ENCODE results near the gene NTMT1.

NTMT1 gene

GRCh38 chr9:129602598-129603415 lies 23.2 kb upstream of the NTMT1 start:
- Histone ChIP-seq H3K9me3 (ENCODE audit: control insufficient read depth, low read length) (no peaks in the 10 kb centered on the region), H3K4me1 (ENCODE audit: control insufficient read depth, insufficient read depth, low read length) (peaks cover 26% of the 10 kb centered on the region), H3K36me3 (ENCODE audit: control insufficient read depth, insufficient read depth, low read length) (no peaks in the 10 kb centered on the region), H3K27me3 (ENCODE audit: control insufficient read depth, insufficient read depth, low read length) (peaks cover 6% of the 10 kb centered on the region), H3K4me3 (ENCODE audit: low read length) (no peak overlapping the region), H3K9ac (ENCODE audit: low read length) (no peak overlapping the region)

- no peaks in the 10 kb centered on the region for H3K36me3 ChIP-seq (ENCODE audit: control insufficient read depth, insufficient read depth, low read length)
- peaks cover 30% of the 10 kb centered on the region for H3K4me1 ChIP-seq (ENCODE audit: control insufficient read depth, insufficient read depth, low read length)
- no peak overlapping the region for H3K4me3 ChIP-seq (ENCODE audit: low read length)
- H3K9me3 ChIP-seq (ENCODE audit: control insufficient read depth, low read length), result no peaks in the 10 kb centered on the region
- no peaks in the 10 kb centered on the region for H3K27me3 ChIP-seq (ENCODE audit: control insufficient read depth, insufficient read depth, low read length)
- H3K9ac ChIP-seq (ENCODE audit: low read length), result no peak overlapping the region
Observed at GRCh38 chr9:129604056-129604765, 21.8 kb upstream of the NTMT1 start.

DNA sequence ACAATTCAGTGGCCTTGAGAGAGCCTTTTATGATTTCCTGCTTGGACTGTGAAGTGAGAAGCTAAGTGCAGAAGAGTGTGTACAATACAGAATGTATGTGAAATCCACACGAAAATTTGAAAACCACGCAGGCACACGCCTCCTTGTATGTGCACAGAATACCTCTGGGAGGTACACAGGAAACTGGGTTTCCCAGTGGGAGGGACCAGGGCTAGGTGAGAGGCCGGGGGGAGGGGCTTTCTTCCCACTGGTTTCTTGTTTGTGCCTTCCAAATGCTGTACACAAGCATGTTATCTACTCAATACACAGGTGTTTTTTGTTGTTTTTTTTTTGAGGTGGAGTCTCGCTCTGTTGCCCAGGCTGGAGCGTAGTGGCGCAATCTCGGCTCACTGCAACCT lies 21.2 kb upstream of the NTMT1 start:
- Histone ChIP-seq H3K27me3 (ENCODE audit: control insufficient read depth, insufficient read depth, low read length) (no peaks in the 10 kb centered on the region), H3K9me3 (ENCODE audit: control insufficient read depth, low read length) (no peaks in the 10 kb centered on the region), H3K4me1 (ENCODE audit: control insufficient read depth, insufficient read depth, low read length) (peaks cover 33% of the 10 kb centered on the region), H3K36me3 (ENCODE audit: control insufficient read depth, insufficient read depth, low read length) (no peaks in the 10 kb centered on the region), H3K9ac (ENCODE audit: low read length) (no peak overlapping the region), H3K4me3 (ENCODE audit: low read length) (no peak overlapping the region)

DNA sequence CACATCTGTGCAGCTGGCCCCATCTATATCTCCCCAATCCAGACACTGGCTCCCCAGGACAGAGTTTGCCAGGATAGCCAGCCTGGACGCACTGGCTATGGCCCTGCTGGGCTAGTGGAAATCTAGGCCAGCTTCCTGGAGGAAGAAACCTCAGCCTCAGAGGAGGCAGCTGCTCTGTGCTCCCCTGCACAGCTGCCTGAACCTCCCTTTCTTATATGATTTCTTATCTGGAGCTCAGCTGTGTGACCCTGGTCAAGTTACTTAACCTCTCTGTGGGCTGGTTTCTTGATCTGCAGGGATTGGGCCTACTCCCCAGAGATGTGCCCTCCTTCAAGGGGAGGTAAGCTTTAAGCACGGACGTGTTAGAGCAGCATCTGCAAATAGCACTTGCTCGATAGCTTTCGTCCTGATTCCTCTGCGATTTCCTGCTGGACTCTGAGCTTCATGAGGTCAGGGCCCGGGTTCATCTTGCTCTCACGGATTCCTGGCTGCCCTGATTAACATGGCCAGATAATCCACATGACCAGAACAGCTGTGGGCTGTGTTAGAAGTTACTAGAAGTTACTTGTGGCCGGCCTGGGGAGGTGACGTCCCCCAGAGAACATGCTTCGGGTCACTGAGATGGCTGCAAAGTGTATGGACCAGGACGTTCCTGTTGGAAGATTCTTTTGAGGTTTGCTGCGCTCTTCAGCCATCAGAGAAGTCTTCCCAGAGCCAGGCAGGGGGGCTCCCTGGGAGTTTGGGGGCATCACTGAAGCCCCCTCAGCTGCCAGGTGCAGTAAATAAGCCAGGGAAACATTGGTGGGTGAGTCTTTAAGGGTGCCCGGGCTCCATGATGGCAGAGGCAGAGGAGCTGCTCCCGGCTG lies 19.6 kb upstream of the NTMT1 start:
- Histone ChIP-seq H3K27me3 (ENCODE audit: control insufficient read depth, insufficient read depth, low read length) (no peaks in the 10 kb centered on the region), H3K4me3 (ENCODE audit: low read length) (no peak overlapping the region), H3K9ac (ENCODE audit: low read length) (peak overlapping the region; percentile 41), H3K36me3 (ENCODE audit: control insufficient read depth, insufficient read depth, low read length) (no peaks in the 10 kb centered on the region), H3K9me3 (ENCODE audit: control insufficient read depth, low read length) (no peaks in the 10 kb centered on the region), H3K4me1 (ENCODE audit: control insufficient read depth, insufficient read depth, low read length) (peaks cover 42% of the 10 kb centered on the region)

DNA sequence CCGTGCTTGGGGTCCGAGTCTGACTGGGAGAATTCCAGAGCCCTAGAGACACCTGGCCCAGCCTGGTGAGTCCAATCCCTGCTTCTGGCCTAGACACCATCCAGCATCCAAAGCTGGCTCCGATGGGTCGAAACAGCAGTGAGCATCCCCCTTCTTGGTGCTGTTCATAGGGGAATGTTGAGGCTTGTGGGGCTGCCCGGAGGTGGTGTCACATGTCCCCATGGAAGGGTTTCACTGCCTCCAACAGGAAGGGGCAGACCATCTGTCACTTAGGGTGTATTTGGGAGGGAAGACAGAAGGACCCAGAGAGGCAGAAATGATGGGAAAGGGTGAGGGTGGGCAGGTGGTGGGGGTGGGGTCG lies 19.0 kb upstream of the NTMT1 start:
- peak overlapping the region; percentile 41 for H3K9ac ChIP-seq (ENCODE audit: low read length)
- no peaks in the 10 kb centered on the region for H3K9me3 ChIP-seq (ENCODE audit: control insufficient read depth, low read length)
- no peaks in the 10 kb centered on the region for H3K36me3 ChIP-seq (ENCODE audit: control insufficient read depth, insufficient read depth, low read length)
- H3K27me3 ChIP-seq (ENCODE audit: control insufficient read depth, insufficient read depth, low read length), result no peaks in the 10 kb centered on the region
- peaks cover 48% of the 10 kb centered on the region for H3K4me1 ChIP-seq (ENCODE audit: control insufficient read depth, insufficient read depth, low read length)
- H3K4me3 ChIP-seq (ENCODE audit: low read length), result no peak overlapping the region

DNA sequence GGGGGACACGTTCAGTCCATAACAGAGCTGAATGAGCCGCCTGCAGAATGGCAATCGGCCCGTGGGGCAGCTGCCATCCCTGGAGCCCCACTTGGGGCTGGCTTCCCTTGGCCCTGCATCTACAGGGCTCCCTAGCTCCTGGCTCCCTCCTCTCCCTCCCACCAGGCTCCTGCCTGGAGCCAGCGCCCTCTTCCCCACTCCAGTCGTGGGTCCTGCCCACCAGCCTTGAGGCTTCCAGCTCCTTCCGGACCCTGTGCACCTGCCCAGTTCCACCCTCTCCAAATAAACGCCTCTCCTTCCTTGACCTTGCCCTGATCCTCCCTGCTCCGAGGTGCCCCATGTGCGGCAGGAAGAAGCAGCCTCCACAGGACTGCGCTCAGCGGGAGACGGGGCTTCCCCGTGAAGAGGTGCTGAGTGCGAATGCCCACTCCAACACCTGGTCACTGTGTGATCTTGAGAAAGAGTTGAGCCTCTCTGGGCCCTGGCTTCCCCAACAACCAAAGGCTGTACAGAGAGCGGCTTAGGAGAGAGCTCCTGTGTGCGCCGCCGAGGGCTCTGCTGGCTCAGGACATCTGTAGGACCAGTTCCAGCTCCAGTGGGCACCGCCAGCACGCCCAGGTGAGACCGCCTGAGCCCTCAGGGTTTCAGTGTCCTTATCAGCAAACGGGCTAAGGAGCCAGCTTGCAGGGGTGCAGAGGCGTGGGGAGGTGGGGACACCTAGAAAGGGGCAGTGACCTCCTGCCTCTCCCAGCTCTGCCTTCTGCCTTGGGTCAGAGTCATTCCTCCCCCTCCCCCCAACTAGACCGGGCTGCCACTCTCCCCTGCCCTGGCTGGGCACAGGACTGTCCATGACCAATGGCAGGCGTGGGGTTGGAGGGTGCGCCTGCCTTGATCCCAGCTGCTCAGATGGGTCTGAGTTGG lies 17.1 kb upstream of the NTMT1 start:
- Histone ChIP-seq H3K4me3 (ENCODE audit: low read length) (peak overlapping the region; percentile 6), H3K9me3 (ENCODE audit: control insufficient read depth, low read length) (no peaks in the 10 kb centered on the region), H3K27me3 (ENCODE audit: control insufficient read depth, insufficient read depth, low read length) (no peaks in the 10 kb centered on the region), H3K4me1 (ENCODE audit: control insufficient read depth, insufficient read depth, low read length) (peaks cover 61% of the 10 kb centered on the region), H3K9ac (ENCODE audit: low read length) (peak overlapping the region; percentile 87), H3K36me3 (ENCODE audit: control insufficient read depth, insufficient read depth, low read length) (no peaks in the 10 kb centered on the region)

GRCh38 chr9:129609486-129610212 lies 16.3 kb upstream of the NTMT1 start:
- H3K4me1 ChIP-seq (ENCODE audit: control insufficient read depth, insufficient read depth, low read length), result peaks cover 65% of the 10 kb centered on the region
- peak overlapping the region; percentile 87 for H3K9ac ChIP-seq (ENCODE audit: low read length)
- H3K27me3 ChIP-seq (ENCODE audit: control insufficient read depth, insufficient read depth, low read length), result no peaks in the 10 kb centered on the region
- H3K9me3 ChIP-seq (ENCODE audit: control insufficient read depth, low read length), result no peaks in the 10 kb centered on the region
- H3K4me3 ChIP-seq (ENCODE audit: low read length), result no peak overlapping the region
- no peaks in the 10 kb centered on the region for H3K36me3 ChIP-seq (ENCODE audit: control insufficient read depth, insufficient read depth, low read length)

DNA sequence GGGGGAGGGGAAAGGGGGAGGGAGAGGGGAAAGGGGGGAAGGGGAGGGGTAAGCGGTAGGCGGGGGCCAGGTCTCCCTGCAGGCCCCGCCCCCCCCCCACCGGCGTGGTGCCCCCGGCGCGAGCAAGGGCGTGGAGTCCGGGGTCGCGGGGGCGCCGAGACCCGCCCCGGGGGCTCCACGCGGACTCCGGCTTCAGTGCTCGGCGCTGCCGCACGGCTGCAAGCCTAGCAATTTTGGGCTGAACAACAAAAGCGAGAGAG lies 15.8 kb upstream of the NTMT1 start:
- H3K36me3 ChIP-seq (ENCODE audit: control insufficient read depth, insufficient read depth, low read length), result no peaks in the 10 kb centered on the region
- H3K9me3 ChIP-seq (ENCODE audit: control insufficient read depth, low read length), result no peaks in the 10 kb centered on the region
- peaks cover 65% of the 10 kb centered on the region for H3K4me1 ChIP-seq (ENCODE audit: control insufficient read depth, insufficient read depth, low read length)
- peak overlapping the region; percentile 60 for H3K4me3 ChIP-seq (ENCODE audit: low read length)
- no peaks in the 10 kb centered on the region for H3K27me3 ChIP-seq (ENCODE audit: control insufficient read depth, insufficient read depth, low read length)
- H3K9ac ChIP-seq (ENCODE audit: low read length), result peak overlapping the region; percentile 79

DNA sequence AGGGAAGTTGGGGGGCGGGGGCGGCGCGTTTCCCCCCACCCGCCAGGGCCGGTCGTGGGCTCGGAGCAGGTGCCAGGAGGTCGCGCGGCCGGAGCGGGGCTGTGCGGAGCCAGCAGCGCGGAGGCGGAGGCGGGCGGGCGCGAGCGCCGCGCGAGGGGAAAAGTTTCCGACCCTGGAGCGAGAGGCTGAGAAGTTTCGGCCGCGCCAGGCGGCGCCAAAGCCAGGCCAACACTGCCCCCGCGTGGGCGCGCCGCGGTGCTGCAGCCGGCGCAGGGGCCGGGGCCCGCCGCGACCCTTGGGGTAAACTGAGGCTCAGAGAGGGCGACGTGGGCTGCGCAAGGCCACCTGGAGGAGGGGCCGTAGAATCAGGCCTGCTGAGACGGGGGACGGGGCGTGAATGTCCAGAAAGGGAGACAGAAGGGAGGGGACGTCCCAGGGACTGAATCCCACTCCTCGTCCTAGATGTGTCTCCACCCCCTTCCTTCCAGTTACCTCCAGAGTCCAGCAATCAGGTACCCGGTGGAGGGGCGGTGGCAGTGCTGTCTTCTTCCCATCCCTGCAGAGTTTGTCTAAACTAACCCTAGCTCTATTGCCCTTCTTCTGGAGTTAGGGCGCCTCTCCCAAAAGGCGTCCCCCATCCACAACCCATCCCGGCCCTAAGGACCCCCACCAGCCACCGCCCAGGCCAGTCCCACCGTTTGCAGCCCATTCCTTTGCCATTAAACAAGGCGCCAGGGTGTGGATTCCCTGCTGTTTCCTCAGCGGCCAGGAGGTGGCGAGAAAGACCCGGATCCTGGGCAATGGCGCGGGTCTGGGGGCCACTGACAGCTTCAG lies 15.3 kb upstream of the NTMT1 start:
- Histone ChIP-seq H3K36me3 (ENCODE audit: control insufficient read depth, insufficient read depth, low read length) (no peaks in the 10 kb centered on the region), H3K27me3 (ENCODE audit: control insufficient read depth, insufficient read depth, low read length) (no peaks in the 10 kb centered on the region), H3K4me3 (ENCODE audit: low read length) (peak overlapping the region; percentile 60), H3K9me3 (ENCODE audit: control insufficient read depth, low read length) (no peaks in the 10 kb centered on the region), H3K9ac (ENCODE audit: low read length) (peak overlapping the region; percentile 79), H3K4me1 (ENCODE audit: control insufficient read depth, insufficient read depth, low read length) (peaks cover 65% of the 10 kb centered on the region)

- no peak overlapping the region for H3K4me3 ChIP-seq (ENCODE audit: low read length)
- peak overlapping the region; percentile 79 for H3K9ac ChIP-seq (ENCODE audit: low read length)
- peaks cover 65% of the 10 kb centered on the region for H3K4me1 ChIP-seq (ENCODE audit: control insufficient read depth, insufficient read depth, low read length)
- H3K9me3 ChIP-seq (ENCODE audit: control insufficient read depth, low read length), result no peaks in the 10 kb centered on the region
- no peaks in the 10 kb centered on the region for H3K36me3 ChIP-seq (ENCODE audit: control insufficient read depth, insufficient read depth, low read length)
- no peaks in the 10 kb centered on the region for H3K27me3 ChIP-seq (ENCODE audit: control insufficient read depth, insufficient read depth, low read length)
Observed at GRCh38 chr9:129611307-129611800, 14.6 kb upstream of the NTMT1 start.
